ENCODE results near the gene CXADR.

Gene CXADR

DNA sequence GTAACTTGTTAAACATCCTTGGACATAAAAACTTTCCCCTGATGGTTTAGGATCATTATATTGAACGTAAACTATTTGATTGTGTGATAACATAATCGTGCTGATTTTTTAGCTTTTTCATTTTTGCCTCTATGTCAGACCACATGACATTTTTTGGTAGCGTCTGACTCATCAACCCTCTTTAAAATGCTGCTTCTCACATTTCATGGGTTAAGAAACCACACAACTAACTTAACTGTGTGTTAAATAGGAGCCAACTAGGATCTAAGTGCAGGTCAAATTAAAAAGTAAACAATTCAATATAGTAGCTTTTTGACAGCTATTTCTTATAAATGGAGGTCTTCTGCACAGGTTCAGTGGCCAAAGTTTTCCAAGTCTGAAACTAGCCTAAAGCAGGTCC lies 90.0 kb downstream of the CXADR start:
- TF ChIP-seq, protein P1, sequence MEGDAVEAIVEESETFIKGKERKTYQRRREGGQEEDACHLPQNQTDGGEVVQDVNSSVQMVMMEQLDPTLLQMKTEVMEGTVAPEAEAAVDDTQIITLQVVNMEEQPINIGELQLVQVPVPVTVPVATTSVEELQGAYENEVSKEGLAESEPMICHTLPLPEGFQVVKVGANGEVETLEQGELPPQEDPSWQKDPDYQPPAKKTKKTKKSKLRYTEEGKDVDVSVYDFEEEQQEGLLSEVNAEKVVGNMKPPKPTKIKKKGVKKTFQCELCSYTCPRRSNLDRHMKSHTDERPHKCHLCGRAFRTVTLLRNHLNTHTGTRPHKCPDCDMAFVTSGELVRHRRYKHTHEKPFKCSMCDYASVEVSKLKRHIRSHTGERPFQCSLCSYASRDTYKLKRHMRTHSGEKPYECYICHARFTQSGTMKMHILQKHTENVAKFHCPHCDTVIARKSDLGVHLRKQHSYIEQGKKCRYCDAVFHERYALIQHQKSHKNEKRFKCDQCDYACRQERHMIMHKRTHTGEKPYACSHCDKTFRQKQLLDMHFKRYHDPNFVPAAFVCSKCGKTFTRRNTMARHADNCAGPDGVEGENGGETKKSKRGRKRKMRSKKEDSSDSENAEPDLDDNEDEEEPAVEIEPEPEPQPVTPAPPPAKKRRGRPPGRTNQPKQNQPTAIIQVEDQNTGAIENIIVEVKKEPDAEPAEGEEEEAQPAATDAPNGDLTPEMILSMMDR (IDR thresholded peaks at IDR 0.05), result no peak
- no peak overlapping the region for H3K27ac ChIP-seq
- no peak for DNase-seq (ENCODE audit: low spot score)
- no peak overlapping the region for H3K4me3 ChIP-seq

DNA sequence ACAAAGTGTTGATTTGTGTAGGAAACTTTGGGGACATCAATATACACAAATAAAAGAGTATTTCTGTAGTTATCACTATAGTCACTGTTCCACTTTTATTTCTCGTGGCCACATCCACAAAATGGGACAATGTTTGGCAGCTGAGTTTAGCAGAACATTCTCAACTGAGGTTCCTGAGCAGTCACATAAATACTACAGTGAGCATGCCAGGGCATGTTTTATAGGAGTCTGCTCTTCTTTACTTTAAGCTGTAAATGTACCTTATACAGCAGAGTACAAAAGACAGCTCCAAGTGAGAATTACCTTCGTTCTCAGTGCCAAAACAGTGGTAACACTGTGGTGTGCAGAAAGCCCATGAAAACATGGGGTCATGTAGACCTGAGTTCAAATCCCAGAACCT lies 94.8 kb downstream of the CXADR start:
- TF ChIP-seq, protein P1 (IDR thresholded peaks at IDR 0.05), result no peak
- H3K4me3 ChIP-seq, result no peak overlapping the region
- DNase-seq (ENCODE audit: low spot score), result no peak
- H3K27ac ChIP-seq, result no peak overlapping the region

- TF ChIP-seq, protein P1 (IDR thresholded peaks at IDR 0.05), result no peak
- H3K4me3 ChIP-seq, result no peak overlapping the region
- DNase-seq (ENCODE audit: low spot score), result no peak
- no peak overlapping the region for H3K27ac ChIP-seq
Measured at GRCh38 chr21:17609681-17610080, 96.8 kb downstream of the CXADR start.

DNA sequence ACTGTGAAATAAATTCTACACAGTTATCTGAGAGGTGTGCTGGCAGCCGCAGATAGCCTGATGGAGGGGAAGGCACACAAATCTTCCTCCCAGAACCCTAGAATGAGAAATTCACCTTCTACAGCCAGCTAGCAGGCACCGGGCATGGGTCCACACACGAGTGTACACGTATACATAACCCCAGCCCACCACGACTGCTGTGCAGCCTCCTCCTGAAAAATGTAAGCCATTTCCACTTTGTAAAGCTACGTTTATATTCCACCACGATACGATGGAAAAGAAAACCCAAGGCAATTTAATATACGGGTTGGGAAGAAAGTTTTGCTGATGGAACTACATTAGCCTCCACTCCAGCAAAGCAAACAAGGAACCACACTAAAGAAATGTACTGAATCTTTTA lies 98.1 kb downstream of the CXADR start:
- Histone ChIP-seq H3K4me3 (peak overlapping the region; percentile 83), H3K27ac (peak overlapping the region; percentile 83 to 90)
- DNase-seq (ENCODE audit: low spot score), result no peak
- TF ChIP-seq, protein P1 (IDR thresholded peaks at IDR 0.05), result no peak

DNA sequence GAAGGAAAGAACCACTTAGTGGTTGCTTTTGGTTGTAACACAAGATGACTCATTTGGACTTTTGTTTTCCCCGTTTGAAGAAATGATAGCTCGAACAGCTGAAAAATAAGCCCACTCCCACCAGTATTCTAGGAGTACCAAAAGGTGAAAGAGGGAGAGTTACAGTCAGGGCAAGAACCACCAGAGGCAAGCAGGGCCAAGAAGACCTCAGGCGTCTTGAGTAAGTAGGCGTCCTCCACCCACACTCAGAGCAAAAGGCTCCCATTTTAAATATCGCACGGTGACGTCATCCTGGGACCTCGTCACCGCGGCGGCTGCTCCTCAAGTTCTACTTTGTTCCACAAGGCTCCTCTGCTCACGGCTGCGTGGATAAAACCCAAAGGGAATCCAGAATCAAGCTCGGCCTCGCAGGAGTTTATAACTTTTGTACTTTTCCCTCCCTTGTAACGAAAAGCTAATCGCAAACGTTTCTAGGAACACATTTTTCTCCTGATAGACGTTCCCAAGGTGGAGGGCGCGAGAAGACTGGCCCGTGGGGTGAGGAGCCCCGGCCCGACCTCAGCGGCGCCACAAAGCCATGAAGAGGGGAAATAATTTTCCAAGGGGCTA lies 98.7 kb downstream of the CXADR start:
- Histone ChIP-seq H3K4me3 (peak overlapping the region; percentile 83), H3K27ac (peak overlapping the region; percentile 83 to 90)
- DNase-seq (ENCODE audit: low spot score), result peak; percentile 87
- TF ChIP-seq, protein P1 (IDR thresholded peaks at IDR 0.05), result no peak

GRCh38 chr21:17612023-17612564 lies 99.3 kb downstream of the CXADR start:
- peak; percentile 78 for DNase-seq (ENCODE audit: low spot score)
- H3K4me3 ChIP-seq, result peak overlapping the region; percentile 83
- peak overlapping the region; percentile 83 to 90 for H3K27ac ChIP-seq
- TF ChIP-seq, protein P1 (IDR thresholded peaks at IDR 0.05), result no peak

GRCh38 chr21:17612565-17613241 lies 99.9 kb downstream of the CXADR start, which contains the start of gene BTG3:
Gene BTG3 (minus strand): TSS chr21:17612901. CDS start chr21:17609144, 3,757 bp downstream.
- peak within 1 kb of the TSS; percentile 83 to 90 for H3K27ac ChIP-seq
- H3K4me3 ChIP-seq, result peak within 1 kb of the TSS; percentile 83
- peak; percentile 82 for DNase-seq (ENCODE audit: low spot score)
- TF ChIP-seq, protein P1 (IDR thresholded peaks at IDR 0.05), result no peak
